Right lobe of liver (tissue), 6 donors: Measurements from ENCODE around the gene HMGB2. TPM values are rescaled to one million over a fixed set of nuclear protein-coding genes. Genes with fewer than 3 reads are reported as not detected.

ENCODE experiments used
- ATAC-seq, 4 donors: fragments of 200-7000 bp; cut with Tn5 transposase; one replicate each; pipeline ENCODE4 v1.9.1; 2020; ENCODE audit warnings: mild to moderate bottlenecking in 4 of 4, moderate library complexity in 4 of 4
- DNase-seq, 3 donors: peaks; one replicate each; pipeline ENCODE4 v3.0.0-alpha.2; 2020
- H3K27ac ChIP-seq, 3 donors: fragments of 200-600 bp; one replicate each; pipeline ENCODE4 v1.8.0; 2022
- H3K27me3 ChIP-seq, 2 donors: fragments of 200-600 bp; one replicate each; pipeline ENCODE4 v1.8.0; 2022
- H3K36me3 ChIP-seq, 4 donors: fragments of 200-600 bp; sonication (generic) in 1 of 4; one replicate each; pipeline versions ENCODE4 v1.5.1 to v1.8.0; 2017 to 2022; ENCODE audit warnings: control low read depth in 1 of 4
- H3K4me1 ChIP-seq, 4 donors: fragments of 200-600 bp; sonication (generic) in 1 of 4; one replicate each; pipeline versions ENCODE4 v1.5.1 to v1.8.0; 2017 to 2022; ENCODE audit warnings: control low read depth in 1 of 4
- H3K4me3 ChIP-seq, 3 donors: fragments of 200-600 bp; one replicate each; pipeline ENCODE4 v1.8.0; 2022
- H3K9me3 ChIP-seq, 4 donors: fragments of 200-600 bp; sonication (generic) in 1 of 4; one replicate each; pipeline versions ENCODE4 v1.5.1 to v1.8.0; 2017 to 2022; ENCODE audit warnings: control low read depth in 1 of 4
- CTCF ChIP-seq, 4 donors: fragments of 200-600 bp in 3 of 4; fragments of 450-650 bp in 1 of 4; IDR thresholded peaks; one replicate each; pipeline versions ENCODE4 v1.5.1 to v1.8.0; 2016 to 2022; ENCODE audit warnings: antibody characterized with exemption in 4 of 4, mild to moderate bottlenecking in 2 of 4
- POLR2A ChIP-seq: fragments of 450-650 bp; IDR thresholded peaks from one replicate; pipeline ENCODE4 v1.6.1; 2017; ENCODE audit warnings: antibody characterized with exemption, mild to moderate bottlenecking
- WGBS: methylation state at CpG from one replicate; pipeline ENCODE4 v1.1.6; 2018; ENCODE audit warnings: low coverage, low lambda C conversion rate; ENCODE audit not compliant: insufficient coverage; ENCODE audit errors: missing lambda C conversion rate; 5-methylcytosine and 5-hydroxymethylcytosine counted together
- intact Hi-C, 2 donors: fragments of 100-400 bp; cut with DNase I; formaldehyde crosslinking; loops; one replicate each; pipeline versions ENCODE4 v1.11.2 to v1.14.1; 2022
- total RNA-seq, 6 experiments: library from RNA; depleted of rRNA in 2 of 6; stranded (reverse); fragments of >200 nt in 2 of 6; fragmentation: NEBNext Ultra II Directional in 3 of 6; extraction: Animal tissue kit (Norgen Biotek cat#: 25700) in 3 of 6; gene quantifications; one replicate each; pipeline versions ENCODE4 v1.1.0 to v1.2.4, GENCODE V29; 2016 to 2023
- donor health status: DM: no; HTN: yes; CAD: no.
- donor health status: DM: no; HTN: no; CAD: no.
- donor health status: DM: no; HTN: no; CAD: no.
- donor health status: DM: no; HTN: yes; CAD: no.
- donor health status: DM: no; HTN: yes; CAD: no.

Gene HMGB2
- total RNA-seq, 6 experiments from 2014 or later = 6.1 to 13.5 (median 9.2) TPM

- 62% methylated on average over 3 of the region's 3 CpGs for WGBS
- no peak overlapping the region for H3K27ac ChIP-seq
- DNase-seq = no peak
- H3K9me3 ChIP-seq = peaks cover 0 to 6% (median 0%) of the 10 kb centered on the region in 4 donors
- ATAC-seq = no peak
- intact Hi-C loops = no loop called here
- H3K36me3 ChIP-seq = no peaks in the 10 kb centered on the region
- H3K4me3 ChIP-seq = no peak overlapping the region
- no peaks in the 10 kb centered on the region for H3K4me1 ChIP-seq
- no peaks in the 10 kb centered on the region for H3K27me3 ChIP-seq
- TF ChIP-seq POLR2A (no peak), CTCF (IDR thresholded peaks at IDR 0.05) (no peak)
These were observed 51.5 kb downstream of the HMGB2 start for GRCh38 chr4:173282626-173283025.

GRCh38 chr4:173282256-173282562 is 51.9 kb downstream of the HMGB2 start:
- Histone ChIP-seq H3K4me3 (no peak overlapping the region), H3K9me3 (peaks cover 0 to 6% (median 0%) of the 10 kb centered on the region in 4 donors), H3K27ac (no peak overlapping the region), H3K27me3 (no peaks in the 10 kb centered on the region), H3K4me1 (no peaks in the 10 kb centered on the region), H3K36me3 (no peaks in the 10 kb centered on the region)
- no peak for DNase-seq
- TF ChIP-seq POLR2A (no peak), CTCF (IDR thresholded peaks at IDR 0.05) (no peak)
- 76% methylated on average over 4 of the region's 4 CpGs for WGBS
- ATAC-seq = no peak
- intact Hi-C loops = no loop called here

GRCh38 chr4:173281406-173282255 is 52.5 kb downstream of the HMGB2 start:
- 57% methylated on average over 12 of the region's 14 CpGs for WGBS
- DNase-seq = no peak
- no peaks in the 10 kb centered on the region for H3K36me3 ChIP-seq
- H3K27ac ChIP-seq = no peak overlapping the region
- no peak for ATAC-seq
- intact Hi-C loops = no loop called here
- H3K9me3 ChIP-seq = peaks cover 0 to 6% (median 0%) of the 10 kb centered on the region in 4 donors
- H3K27me3 ChIP-seq = no peaks in the 10 kb centered on the region
- no peak overlapping the region for H3K4me3 ChIP-seq
- TF ChIP-seq POLR2A = no peak
- no peak for TF ChIP-seq CTCF (IDR thresholded peaks at IDR 0.05)
- H3K4me1 ChIP-seq = no peaks in the 10 kb centered on the region

Other genes starting within 250 kb of the HMGB2 start
- gene GALNT7, start 165.5 kb downstream of the HMGB2 start, total RNA-seq = 1 to 10 TPM in 4 of 6 experiments, under 1 TPM in 2; 0.62 to 2.2 (median 1.4) TPM
- 10 to 100 TPM in 2 of 6 experiments, 1 to 10 TPM in 4; 3.5 to 12.8 (median 7.7) TPM for gene SAP30, start 36.6 kb upstream of the HMGB2 start, total RNA-seq
- gene SCRG1, start 64.8 kb upstream of the HMGB2 start, total RNA-seq = not detected
- 10 to 100 TPM in 1 of 6 experiments, 1 to 10 TPM in 5; 2.1 to 11.2 (median 6.2) TPM for gene HAND2, start 195.9 kb upstream of the HMGB2 start, total RNA-seq